PC-9 (cell line): ENCODE data around the gene SPIRE2. TPM values are rescaled to one million over a fixed set of nuclear protein-coding genes. Genes with fewer than 3 reads are reported as not detected.

Source experiments
- BruUV-seq: library from RNA; stranded (reverse); fragments of 400-500 nt; replicated peaks from 2 replicates; lab custom pipeline; 2021; lab: Mats Ljungman, UMichigan
- CTCF ChIA-PET: fragments of 300-600 bp; sonication (Branson Sonifier 250); formaldehyde crosslinking; loops from one replicate; lab custom pipeline; 2022; ENCODE audit warnings: antibody characterized with exemption; lab: Charles Lee
- POLR2A ChIA-PET: fragments of 300-600 bp; sonication (Branson Sonifier 250); formaldehyde crosslinking; loops from one replicate; lab custom pipeline; 2022; ENCODE audit warnings: antibody characterized with exemption; ENCODE audit not compliant: unreplicated experiment; lab: Charles Lee
- DNase-seq, 2 experiments: peaks; one replicate each; pipeline versions ENCODE4 v3.0.0 to v3.0.0-alpha.2; 2015 to 2022; ENCODE audit warnings: mixed read lengths in 1 of 2
- H2AFZ ChIP-seq: fragments of 200-600 bp; sonication (generic); 2 replicates; pipeline ENCODE4 v1.8.1; 2017; ENCODE audit warnings: antibody characterized with exemption
- H3F3A ChIP-seq: fragments of 200-600 bp; sonication (generic); 2 replicates; pipeline ENCODE4 v1.8.1; 2017; ENCODE audit warnings: antibody characterized with exemption, mild to moderate bottlenecking, low read depth; ENCODE audit not compliant: insufficient read depth
- H3K27ac ChIP-seq: fragments of 200-600 bp; sonication (generic); 2 replicates; pipeline ENCODE4 v1.6.1; 2016; ENCODE audit warnings: mixed run types
- H3K27me3 ChIP-seq: fragments of 200-600 bp; sonication (generic); 2 replicates; pipeline ENCODE4 v1.6.1; 2016; ENCODE audit warnings: low read depth, mixed run types; ENCODE audit not compliant: insufficient read depth
- H3K36me3 ChIP-seq: fragments of 200-600 bp; sonication (generic); 2 replicates; pipeline ENCODE4 v1.6.1; 2016; ENCODE audit warnings: low read depth, mixed run types
- H3K4me1 ChIP-seq: fragments of 200-600 bp; sonication (generic); replicated peaks from 2 replicates; pipeline ENCODE4 v1.6.1; 2016; ENCODE audit warnings: mixed run types; ENCODE audit not compliant: insufficient read depth
- H3K4me2 ChIP-seq: fragments of 200-600 bp; sonication (generic); 2 replicates; pipeline ENCODE4 v1.6.1; 2017; ENCODE audit warnings: mixed run types
- H3K4me3 ChIP-seq: fragments of 200-600 bp; sonication (generic); 2 replicates; pipeline ENCODE4 v1.6.1; 2016; ENCODE audit warnings: mixed run types
- H3K79me2 ChIP-seq: fragments of 200-600 bp; sonication (generic); 2 replicates; pipeline ENCODE4 v1.6.1; 2017; ENCODE audit warnings: low read depth, mixed run types
- H3K9me2 ChIP-seq: fragments of 200-600 bp; sonication (generic); 2 replicates; pipeline ENCODE4 v1.8.1; 2017; ENCODE audit warnings: mild to moderate bottlenecking; ENCODE audit not compliant: insufficient read depth
- H3K9me3 ChIP-seq: fragments of 200-600 bp; sonication (generic); 2 replicates; pipeline ENCODE4 v1.8.1; 2016; ENCODE audit warnings: low read depth; ENCODE audit not compliant: insufficient read depth
- H4K20me1 ChIP-seq: fragments of 200-600 bp; sonication (generic); 2 replicates; pipeline ENCODE4 v1.8.1; 2017; ENCODE audit not compliant: insufficient read depth
- EZH2 ChIP-seq: fragments of 200-600 bp; sonication (generic); IDR thresholded peaks from 2 replicates; pipeline ENCODE4 v1.8.0; 2017; ENCODE audit warnings: antibody characterized with exemption, low read depth
- intact Hi-C: fragments of 100-400 bp; cut with micrococcal nuclease; formaldehyde crosslinking; loops from one replicate; pipeline ENCODE4 v1.10.0; 2022; ENCODE audit not compliant: unreplicated experiment
- total RNA-seq: library from RNA; stranded (reverse); gene quantifications from 2 replicates; pipeline ENCODE4 v1.2.3, GENCODE V29; 2021
- TF ChIP-seq, protein P1 (sequence below): fragments of 200-600 bp; sonication (generic); conservative IDR thresholded peaks from 2 replicates; pipeline ENCODE4 v1.6.1; 2017; ENCODE audit warnings: mixed run types, antibody characterized with exemption, mild to moderate bottlenecking, moderate library complexity

The SPIRE2 gene
- total RNA-seq, 1 experiment from 2014 or later: 34.5 TPM

DNA sequence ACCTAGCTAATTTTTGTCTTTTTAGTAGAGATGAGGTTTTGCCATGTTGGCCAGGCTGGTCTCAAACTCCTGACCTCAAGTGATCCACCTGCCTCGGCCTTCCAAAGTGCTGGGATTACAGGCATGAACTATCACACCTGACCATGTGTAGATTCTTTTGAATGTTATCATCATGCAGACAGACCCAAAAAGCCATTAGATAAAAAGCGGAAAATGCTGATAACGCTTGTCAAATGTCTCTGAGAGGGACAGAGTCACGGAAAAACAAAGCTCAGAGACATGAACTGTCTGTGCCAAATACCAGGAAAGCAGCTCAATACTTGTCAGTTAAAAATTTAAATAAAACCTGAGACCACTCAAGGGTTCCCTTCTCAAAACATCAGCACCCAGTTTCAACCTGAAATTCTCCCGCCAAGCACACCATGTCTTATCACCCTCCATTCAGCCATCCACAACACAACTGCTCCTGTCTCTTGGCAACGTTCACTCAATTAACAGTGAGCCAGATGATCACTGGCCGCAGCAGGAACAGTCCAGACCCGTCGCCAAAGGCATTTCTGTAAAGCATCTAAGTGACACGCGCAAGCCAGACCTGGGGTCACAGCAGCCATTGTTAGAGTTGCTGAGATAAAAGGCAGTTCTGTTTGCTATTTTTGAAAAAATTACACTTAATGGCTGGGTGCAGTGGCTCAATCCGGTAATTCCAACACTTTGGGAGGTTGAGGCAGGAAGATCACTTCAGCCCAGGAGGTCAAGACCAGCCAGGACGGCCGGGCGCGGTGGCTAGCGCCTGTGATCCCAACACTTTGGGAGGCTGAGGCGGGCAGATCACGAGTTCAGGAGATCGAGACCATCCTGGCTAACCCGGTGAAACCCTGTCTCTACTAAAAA lies 41.6 kb upstream of the SPIRE2 start:
- Histone ChIP-seq H3K27me3 (no peaks in the 10 kb centered on the region), H3K9me2 (no peaks in the 10 kb centered on the region), H2AFZ (no peak overlapping the region), H3K4me1 (no peaks in the 10 kb centered on the region), H3K36me3 (no peaks in the 10 kb centered on the region), H3K27ac (no peak overlapping the region), H3K9me3 (no peaks in the 10 kb centered on the region), H3K79me2 (no peaks in the 10 kb centered on the region), H3K4me2 (no peak overlapping the region), H3K4me3 (no peak overlapping the region), H4K20me1 (no peaks in the 10 kb centered on the region), H3F3A (no peaks in the 10 kb centered on the region)
- ChIA-PET CTCF (no interaction called here), POLR2A (no interaction called here)
- DNase-seq: no peak
- no TSS peak for BruUV-seq
- no peak for TF ChIP-seq EZH2
- TF ChIP-seq, protein P1, sequence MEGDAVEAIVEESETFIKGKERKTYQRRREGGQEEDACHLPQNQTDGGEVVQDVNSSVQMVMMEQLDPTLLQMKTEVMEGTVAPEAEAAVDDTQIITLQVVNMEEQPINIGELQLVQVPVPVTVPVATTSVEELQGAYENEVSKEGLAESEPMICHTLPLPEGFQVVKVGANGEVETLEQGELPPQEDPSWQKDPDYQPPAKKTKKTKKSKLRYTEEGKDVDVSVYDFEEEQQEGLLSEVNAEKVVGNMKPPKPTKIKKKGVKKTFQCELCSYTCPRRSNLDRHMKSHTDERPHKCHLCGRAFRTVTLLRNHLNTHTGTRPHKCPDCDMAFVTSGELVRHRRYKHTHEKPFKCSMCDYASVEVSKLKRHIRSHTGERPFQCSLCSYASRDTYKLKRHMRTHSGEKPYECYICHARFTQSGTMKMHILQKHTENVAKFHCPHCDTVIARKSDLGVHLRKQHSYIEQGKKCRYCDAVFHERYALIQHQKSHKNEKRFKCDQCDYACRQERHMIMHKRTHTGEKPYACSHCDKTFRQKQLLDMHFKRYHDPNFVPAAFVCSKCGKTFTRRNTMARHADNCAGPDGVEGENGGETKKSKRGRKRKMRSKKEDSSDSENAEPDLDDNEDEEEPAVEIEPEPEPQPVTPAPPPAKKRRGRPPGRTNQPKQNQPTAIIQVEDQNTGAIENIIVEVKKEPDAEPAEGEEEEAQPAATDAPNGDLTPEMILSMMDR: no peak
- intact Hi-C loops: no loop called here

DNA sequence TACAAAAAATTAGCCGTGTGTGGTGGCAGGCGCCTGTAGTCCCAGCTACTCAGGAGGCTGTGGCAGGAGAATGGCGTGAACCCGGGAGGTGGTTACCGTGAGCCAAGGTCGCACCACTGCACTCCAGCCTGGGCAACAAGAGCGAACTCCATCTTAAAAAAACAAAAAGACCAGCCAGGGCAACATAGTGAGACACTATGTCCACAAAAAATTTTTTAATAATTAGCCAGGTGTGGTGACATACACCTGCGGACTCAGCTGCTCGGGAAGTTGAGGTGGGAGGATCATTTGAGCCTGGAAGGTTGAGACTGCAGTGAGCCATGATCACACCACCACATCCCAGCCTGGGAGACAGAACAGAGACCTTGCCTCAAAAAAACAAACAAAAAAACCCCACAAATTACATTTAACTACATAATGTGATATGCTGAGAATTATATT lies 40.9 kb upstream of the SPIRE2 start:
- H3K9me3 ChIP-seq: no peaks in the 10 kb centered on the region
- H3F3A ChIP-seq: no peaks in the 10 kb centered on the region
- intact Hi-C loops: no loop called here
- H3K27me3 ChIP-seq: no peaks in the 10 kb centered on the region
- no TSS peak for BruUV-seq
- H3K4me2 ChIP-seq: no peak overlapping the region
- H3K9me2 ChIP-seq: no peaks in the 10 kb centered on the region
- no peak for DNase-seq
- H4K20me1 ChIP-seq: no peaks in the 10 kb centered on the region
- ChIA-PET CTCF (no interaction called here), POLR2A (interaction anchor here (0.7 kb wide), 1 partner anchor 145 kb away, joined by 3 read pairs; no protein-coding TSS in a partner anchor)
- TF ChIP-seq, protein P1: no peak
- TF ChIP-seq EZH2: no peak
- H3K27ac ChIP-seq: no peak overlapping the region
- H3K4me1 ChIP-seq: no peaks in the 10 kb centered on the region
- no peaks in the 10 kb centered on the region for H3K36me3 ChIP-seq
- H3K4me3 ChIP-seq: no peak overlapping the region
- no peak overlapping the region for H2AFZ ChIP-seq
- H3K79me2 ChIP-seq: no peaks in the 10 kb centered on the region

DNA sequence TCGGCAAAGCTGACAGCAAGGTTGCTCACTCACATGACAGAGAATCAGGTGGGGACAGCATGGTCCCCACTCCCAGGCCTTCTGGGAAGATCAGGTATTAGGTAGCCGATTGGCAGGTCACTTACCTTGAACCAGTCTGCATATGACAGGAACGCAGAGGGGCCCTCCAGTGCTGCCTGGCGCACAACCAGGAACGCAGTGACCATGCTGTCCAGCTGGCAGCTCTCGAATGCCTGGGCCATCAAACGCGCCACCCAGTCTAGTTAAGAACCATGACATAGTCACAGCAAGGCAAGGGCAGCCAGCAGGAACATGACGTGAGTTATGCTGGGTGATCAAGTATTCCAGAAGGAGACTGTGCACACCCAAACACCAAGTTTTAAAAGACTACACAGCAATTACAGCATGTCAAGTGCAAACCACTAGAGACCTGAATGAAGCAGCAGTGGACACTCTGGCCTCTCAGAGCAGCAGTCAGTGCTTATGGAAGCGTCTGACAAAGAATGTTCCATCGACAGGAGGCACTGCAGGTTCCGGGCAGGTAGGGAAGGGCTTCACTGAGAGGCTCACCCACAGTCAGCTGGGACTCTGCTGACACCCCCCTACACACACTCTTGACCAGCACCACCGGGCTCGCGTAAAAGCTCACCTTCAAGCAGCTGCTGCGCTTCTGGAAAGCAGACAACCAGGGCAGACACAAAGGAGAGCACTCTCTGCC lies 36.8 kb upstream of the SPIRE2 start:
- H3K9me2 ChIP-seq: no peaks in the 10 kb centered on the region
- intact Hi-C loops: no loop called here
- no peak for DNase-seq
- TF ChIP-seq EZH2: no peak
- TF ChIP-seq, protein P1: no peak
- no peaks in the 10 kb centered on the region for H3K4me1 ChIP-seq
- H4K20me1 ChIP-seq: no peaks in the 10 kb centered on the region
- H3K27ac ChIP-seq: no peak overlapping the region
- no peak overlapping the region for H2AFZ ChIP-seq
- no peak overlapping the region for H3K4me3 ChIP-seq
- H3K79me2 ChIP-seq: no peaks in the 10 kb centered on the region
- H3K27me3 ChIP-seq: no peaks in the 10 kb centered on the region
- H3K9me3 ChIP-seq: no peaks in the 10 kb centered on the region
- POLR2A ChIA-PET: interaction anchor here (0.7 kb wide), 1 partner anchor 11 kb away, joined by 21 read pairs; no protein-coding TSS in a partner anchor
- CTCF ChIA-PET: no interaction called here
- H3F3A ChIP-seq: no peaks in the 10 kb centered on the region
- no peaks in the 10 kb centered on the region for H3K36me3 ChIP-seq
- BruUV-seq: no TSS peak
- H3K4me2 ChIP-seq: no peak overlapping the region
